K562 (cell line): ENCODE measurements around the gene CCR8.

Source experiments
- CREB1 ChIP-seq, 2 experiments: sonication (generic) in 1 of 2; formaldehyde crosslinking in 1 of 2; IDR thresholded peaks; 2 replicates each; pipeline versions ENCODE4 v1.6.1 to v1.8.0; 2012 to 2022; ENCODE audit warnings: inconsistent platforms in 1 of 2, mild to moderate bottlenecking in 1 of 2, missing genetic modification reagents in 1 of 2, moderate library complexity in 1 of 2
- HNRNPK ChIP-seq: fragments of 200-400 bp; formaldehyde crosslinking; IDR thresholded peaks from one replicate; pipeline ENCODE4 v1.6.1; 2018; ENCODE audit warnings: mild to moderate bottlenecking, low read depth, low read length; ENCODE audit not compliant: poor library complexity, severe bottlenecking
- POLR3G ChIP-seq: IDR thresholded peaks from 2 replicates; pipeline ENCODE4 v1.6.1; 2011; ENCODE audit not compliant: insufficient read length, insufficient replicate concordance; ENCODE audit errors: extremely low read depth
- POU5F1 ChIP-seq: fragments of 150-350 bp; IDR thresholded peaks from 2 replicates; pipeline ENCODE4 v1.6.1; 2014; ENCODE audit warnings: borderline replicate concordance, low read length, low read depth, mild to moderate bottlenecking; ENCODE audit not compliant: partially characterized antibody
- ZNF431 ChIP-seq: sonication (generic); formaldehyde crosslinking; IDR thresholded peaks from 2 replicates; pipeline ENCODE4 v1.8.0; 2022; ENCODE audit warnings: mild to moderate bottlenecking, missing genetic modification reagents
- ZNF561 ChIP-seq: fragments of 450-650 bp; formaldehyde crosslinking; conservative IDR thresholded peaks from 2 replicates; pipeline ENCODE4 v1.4.0; 2020; ENCODE audit warnings: mild to moderate bottlenecking, moderate library complexity

GRCh38 chr3:39323494-39323893, 6.0 kb upstream of the CCR8 start:
- TF ChIP-seq HNRNPK (no peak), ZNF431 (no peak), CREB1 (IDR thresholded peaks at IDR 0.05) (no peak), CREB1 (CRISPR knock-in tag; IDR thresholded peaks at IDR 0.05) (no peak), ZNF561 (no peak), POLR3G (no peak), POU5F1 (no peak)
